Right forelimb (tissue), 1 donor: Measurements from ENCODE around the gene MMD2.

Experiments
- DNase-seq: peaks from one replicate; pipeline ENCODE4 v3.0.0-alpha.2; 2018

Gene MMD2

DNA sequence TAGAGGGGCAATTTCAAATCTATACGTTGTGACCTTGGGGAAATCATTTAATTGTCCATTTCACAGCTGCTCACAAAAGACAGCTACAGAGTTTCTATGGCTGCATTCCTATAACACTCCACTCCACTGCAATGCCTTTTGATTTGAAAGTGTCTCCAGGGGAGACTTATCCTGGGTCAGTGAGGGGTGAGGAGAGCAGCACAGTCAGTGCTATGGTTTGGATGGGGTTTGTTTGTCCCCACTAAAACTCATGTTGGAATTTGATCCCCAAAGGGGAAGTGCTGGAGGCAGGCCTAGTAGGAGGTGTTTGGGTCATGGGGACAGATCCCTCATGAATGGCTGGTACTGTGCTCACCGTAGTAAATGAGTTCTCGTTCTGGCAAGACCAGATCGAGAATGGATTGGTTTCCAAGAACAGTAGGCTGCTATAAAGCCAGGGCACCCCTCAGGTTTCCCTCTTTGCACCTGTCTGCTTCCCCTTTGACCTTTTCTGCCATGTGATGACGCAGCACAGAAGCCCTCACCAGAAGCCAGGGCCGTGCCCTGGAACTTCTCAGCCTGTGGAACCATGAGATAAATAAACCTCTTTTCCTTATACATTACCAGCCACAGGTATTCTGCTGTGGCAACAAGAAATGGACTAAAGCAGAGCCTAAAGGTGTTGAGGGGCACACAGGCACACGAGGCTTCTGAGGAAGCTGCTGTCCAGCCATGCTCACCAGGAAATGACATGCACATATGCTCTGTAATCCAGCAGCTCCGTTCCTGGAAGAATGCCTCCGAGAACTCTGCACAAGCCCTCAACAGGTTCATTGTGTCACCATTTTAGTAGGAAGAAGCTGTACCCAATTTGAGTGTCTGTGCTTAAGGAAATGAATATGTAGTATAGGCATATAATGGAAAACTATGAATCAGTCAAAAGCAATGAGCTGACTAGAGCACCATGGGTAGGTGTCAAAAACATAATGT, 92.2 kb downstream of the MMD2 start:
- DNase-seq = no peak

DNA sequence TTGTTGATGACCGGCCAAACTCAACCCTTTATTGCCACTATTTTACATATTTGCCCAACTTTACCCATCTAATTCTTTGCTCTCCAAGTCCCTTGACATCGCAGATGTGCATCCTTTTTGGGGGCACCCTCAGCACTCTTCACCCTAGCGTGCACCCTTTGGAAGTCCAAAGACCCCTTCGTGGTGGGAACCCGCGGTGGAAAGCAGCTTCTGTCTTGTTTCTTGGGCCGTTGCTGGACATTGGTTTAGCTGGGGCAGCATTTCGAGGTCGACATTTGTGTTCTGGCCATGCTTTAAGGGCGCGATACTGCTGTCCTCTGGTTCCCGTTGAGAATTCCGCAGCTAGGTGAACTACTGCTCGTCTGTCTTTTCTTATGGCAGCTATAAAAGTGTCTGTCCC, 96.8 kb downstream of the MMD2 start:
- no peak for DNase-seq

DNA sequence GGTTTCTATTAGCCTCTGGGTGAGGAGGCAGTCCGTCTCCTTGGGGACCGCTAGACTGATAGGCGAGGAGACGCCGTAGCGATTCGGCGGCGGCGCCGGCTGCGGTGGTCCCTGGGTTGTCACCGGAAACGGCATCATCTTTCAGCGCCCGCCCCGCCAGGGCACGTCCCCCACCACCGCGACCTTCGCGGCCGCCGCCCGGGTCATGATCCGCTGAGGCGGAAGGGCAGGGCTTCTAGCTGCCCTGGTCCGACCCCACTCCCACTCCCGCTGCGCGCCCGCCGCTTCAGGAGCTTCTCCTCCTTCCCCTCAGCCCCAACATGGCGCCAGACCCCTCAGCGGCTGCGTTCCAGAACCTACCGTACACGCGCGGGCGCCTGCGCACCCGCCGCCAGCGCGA, 97.3 kb downstream of the MMD2 start, which contains the start of gene PAPOLB:
PAPOLB (minus strand) TSS at position 358 of the 400 bp plus-strand sequence; CDS start at position 138, 220 bp downstream.
- no peak for DNase-seq

DNA sequence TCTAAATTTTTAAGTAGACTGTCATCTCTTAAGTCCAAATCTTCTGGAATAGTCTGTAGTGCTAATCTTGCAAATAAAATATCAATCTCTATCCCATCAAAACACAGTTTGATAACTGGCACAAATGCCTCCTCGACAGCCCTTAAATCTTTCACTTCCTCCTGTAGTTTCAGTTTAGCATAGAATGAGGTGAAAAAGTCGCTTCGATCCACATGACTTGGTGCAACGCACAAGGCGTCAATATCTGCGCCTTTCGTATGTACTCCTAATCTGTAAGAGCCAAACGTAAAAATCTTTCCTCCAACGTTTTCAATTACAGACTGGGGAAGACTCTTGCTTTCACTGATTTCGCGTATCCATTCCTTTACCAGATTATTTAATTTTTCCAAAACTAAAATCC, 97.8 kb downstream of the MMD2 start:
- DNase-seq = no peak

DNA sequence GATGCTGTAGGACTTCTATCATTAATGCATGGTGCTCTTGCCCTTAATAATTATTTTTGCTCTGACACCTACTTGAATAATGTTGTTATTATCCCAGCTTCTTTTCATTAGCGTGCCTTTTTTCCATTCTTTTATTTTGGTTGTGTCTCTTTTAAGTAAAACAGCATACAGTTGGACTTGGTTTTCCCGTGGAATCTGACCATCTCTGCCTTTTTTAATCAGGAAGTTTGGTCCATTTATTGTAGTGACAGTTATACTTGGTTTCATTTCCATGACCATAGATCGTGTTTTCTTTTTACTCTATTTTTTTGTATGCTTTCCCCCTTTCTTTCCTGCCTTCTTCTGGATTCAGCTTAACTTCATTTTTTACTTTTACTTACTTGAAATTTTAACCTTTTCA, 101.8 kb downstream of the MMD2 start:
- DNase-seq = no peak

DNA sequence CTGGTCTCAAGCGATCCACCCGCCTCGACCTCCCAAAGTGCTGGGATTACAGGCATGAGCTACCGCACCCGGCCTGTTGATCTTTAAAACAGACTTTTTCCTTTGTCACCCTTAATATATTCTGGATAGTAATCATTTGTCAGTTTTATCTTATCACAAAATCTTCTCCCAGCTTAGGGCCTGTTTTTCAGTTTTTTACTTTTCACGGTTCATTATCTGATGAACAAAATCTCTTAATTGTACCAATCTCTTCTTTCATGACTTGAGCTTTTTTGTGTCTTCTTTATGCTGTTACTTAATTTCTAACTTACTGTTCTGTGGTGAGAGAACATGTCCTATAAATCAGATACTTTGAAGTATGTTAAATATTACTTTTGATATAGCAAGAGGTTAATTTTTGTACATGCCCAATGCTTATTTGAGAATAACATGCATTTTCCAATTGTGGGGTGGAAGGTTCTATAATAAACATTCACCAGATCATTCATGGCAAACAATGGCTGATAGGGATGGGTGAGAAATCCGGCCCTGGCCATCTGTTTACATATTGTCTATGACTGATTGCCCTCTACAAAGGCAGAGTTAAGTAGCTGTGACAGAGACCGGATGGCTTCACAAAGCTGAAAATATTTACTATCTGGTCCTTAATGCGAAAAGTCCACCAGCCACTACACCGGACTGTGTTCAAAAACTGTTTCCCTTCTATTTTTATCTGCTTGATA, 102.5 kb downstream of the MMD2 start:
- DNase-seq = no peak
